K562 (cell line): Measurements from ENCODE around the gene TSTD2.

ENCODE experiments used
- CHD7 ChIP-seq: fragments of 200-600 bp; sonication (generic); IDR thresholded peaks from one replicate; pipeline ENCODE4 v1.6.1; 2012; ENCODE audit warnings: mild to moderate bottlenecking, low read depth, low read length, inconsistent platforms
- CTCF ChIP-seq, 3 experiments: IDR thresholded peaks in 2 of 3; conservative IDR thresholded peaks in 1 of 3; 2 replicates each; pipeline ENCODE4 v1.5.1; 2011 to 2012; ENCODE audit warnings: low read length in 3 of 3, mild to moderate bottlenecking in 3 of 3, control low read depth in 2 of 3, improper control_type of control experiment in 1 of 3, inconsistent platforms in 1 of 3, low read depth in 1 of 3, mixed read lengths in 1 of 3, moderate library complexity in 1 of 3; ENCODE audit not compliant: insufficient read depth in 2 of 3
- NCOA1 ChIP-seq: fragments of 450-650 bp; IDR thresholded peaks from 2 replicates; pipeline ENCODE4 v1.6.1; 2016; ENCODE audit warnings: low read depth
- POLR2AphosphoS5 ChIP-seq: IDR thresholded peaks from 2 replicates; pipeline ENCODE4 v1.6.1; 2011; ENCODE audit warnings: mild to moderate bottlenecking, low read depth, low read length, moderate library complexity; ENCODE audit not compliant: control insufficient read depth, insufficient read depth
- U2AF2 ChIP-seq: fragments of 200-400 bp; formaldehyde crosslinking; optimal IDR thresholded peaks from 2 replicates; pipeline ENCODE3; 2017; ENCODE audit warnings: low read depth, mild to moderate bottlenecking, low read length
- TF ChIP-seq, protein P1 (sequence below): sonication (generic); formaldehyde crosslinking; IDR thresholded peaks from 2 replicates; pipeline ENCODE4 v1.8.1; 2023; ENCODE audit warnings: mild to moderate bottlenecking, missing genetic modification reagents

DNA sequence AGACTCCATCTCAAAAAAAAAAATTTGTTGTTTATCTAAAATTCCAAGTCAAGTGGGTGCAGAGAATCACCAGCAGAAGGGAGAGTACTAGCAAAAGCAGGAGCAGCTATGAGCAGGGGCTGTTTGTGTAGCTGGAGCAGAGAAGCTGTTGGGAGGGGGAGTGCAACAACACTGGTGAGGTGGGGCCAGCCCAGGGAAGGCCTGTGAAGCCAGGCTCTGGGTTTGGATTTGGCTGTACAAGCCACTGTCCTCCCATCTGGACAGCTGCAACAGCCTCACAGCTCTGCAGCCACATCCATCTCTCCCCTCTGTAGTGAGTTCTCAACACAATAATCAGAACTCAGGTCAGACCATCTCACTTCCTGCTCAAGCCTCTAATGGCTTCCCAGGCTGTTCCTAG is 72.3 kb downstream of the TSTD2 start:
- no peak for TF ChIP-seq U2AF2
- TF ChIP-seq, protein P1, sequence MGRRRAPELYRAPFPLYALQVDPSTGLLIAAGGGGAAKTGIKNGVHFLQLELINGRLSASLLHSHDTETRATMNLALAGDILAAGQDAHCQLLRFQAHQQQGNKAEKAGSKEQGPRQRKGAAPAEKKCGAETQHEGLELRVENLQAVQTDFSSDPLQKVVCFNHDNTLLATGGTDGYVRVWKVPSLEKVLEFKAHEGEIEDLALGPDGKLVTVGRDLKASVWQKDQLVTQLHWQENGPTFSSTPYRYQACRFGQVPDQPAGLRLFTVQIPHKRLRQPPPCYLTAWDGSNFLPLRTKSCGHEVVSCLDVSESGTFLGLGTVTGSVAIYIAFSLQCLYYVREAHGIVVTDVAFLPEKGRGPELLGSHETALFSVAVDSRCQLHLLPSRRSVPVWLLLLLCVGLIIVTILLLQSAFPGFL (CRISPR knock-in tag) = no peak
- TF ChIP-seq CTCF (IDR thresholded peaks at IDR 0.05 in 2 of 3, conservative IDR thresholded peaks at IDR 0.05 in 1 of 3; ENCODE audit: insufficient read depth in 2 of 3, low read depth in 1 of 3, low read length in 3 of 3) = no peak
- TF ChIP-seq CHD7 = no peak
- no peak for TF ChIP-seq NCOA1
- no peak for TF ChIP-seq POLR2AphosphoS5
